LNCaP clone FGC (cell line): ENCODE measurements around the gene DCAKD.

Experiments
- DNase-seq: peaks from one replicate; pipeline ENCODE4 v3.0.0-alpha.2; 2011; ENCODE audit warnings: low read depth
- H3K4me3 ChIP-seq: 2 replicates; pipeline ENCODE4 v1.5.1; 2011; ENCODE audit warnings: mild to moderate bottlenecking, low read depth, low read length, control low read depth
- TF ChIP-seq, protein P1 (sequence below): IDR thresholded peaks from 2 replicates; pipeline ENCODE4 v1.5.1; 2012; ENCODE audit warnings: mild to moderate bottlenecking; ENCODE audit not compliant: control insufficient read depth, insufficient read depth; ENCODE audit errors: extremely low read depth

The DCAKD gene

DNA sequence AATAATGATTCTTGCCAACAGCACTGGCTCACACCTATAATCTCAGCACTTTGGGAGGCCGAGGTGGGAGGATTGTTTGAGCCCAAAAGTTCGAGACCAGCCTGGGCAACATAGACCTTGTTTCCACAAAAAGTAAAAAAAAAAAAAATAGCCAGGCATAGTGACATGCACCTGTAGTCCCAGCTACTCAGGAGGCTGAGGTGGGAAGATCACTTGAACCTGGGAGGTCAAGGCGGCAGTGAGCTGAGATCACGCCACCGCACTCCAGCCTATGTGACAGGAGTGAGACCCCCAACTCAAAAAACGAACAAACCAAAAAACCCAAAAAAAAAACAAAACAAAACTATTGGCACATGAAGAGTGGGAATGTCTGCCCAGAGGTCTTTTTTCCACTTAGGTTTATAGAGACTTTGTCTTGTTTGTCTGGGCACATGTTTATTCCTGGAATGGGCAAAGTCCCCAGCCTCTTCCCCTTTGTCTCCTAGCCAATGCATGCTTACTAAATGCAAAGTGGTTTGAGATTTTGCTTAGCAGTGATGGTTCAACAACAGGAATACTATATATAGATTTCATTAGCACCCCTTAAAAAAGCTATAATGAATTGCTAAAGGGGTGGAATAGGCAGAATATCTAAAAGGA, 35.6 kb upstream of the DCAKD start:
- TF ChIP-seq, protein P1, sequence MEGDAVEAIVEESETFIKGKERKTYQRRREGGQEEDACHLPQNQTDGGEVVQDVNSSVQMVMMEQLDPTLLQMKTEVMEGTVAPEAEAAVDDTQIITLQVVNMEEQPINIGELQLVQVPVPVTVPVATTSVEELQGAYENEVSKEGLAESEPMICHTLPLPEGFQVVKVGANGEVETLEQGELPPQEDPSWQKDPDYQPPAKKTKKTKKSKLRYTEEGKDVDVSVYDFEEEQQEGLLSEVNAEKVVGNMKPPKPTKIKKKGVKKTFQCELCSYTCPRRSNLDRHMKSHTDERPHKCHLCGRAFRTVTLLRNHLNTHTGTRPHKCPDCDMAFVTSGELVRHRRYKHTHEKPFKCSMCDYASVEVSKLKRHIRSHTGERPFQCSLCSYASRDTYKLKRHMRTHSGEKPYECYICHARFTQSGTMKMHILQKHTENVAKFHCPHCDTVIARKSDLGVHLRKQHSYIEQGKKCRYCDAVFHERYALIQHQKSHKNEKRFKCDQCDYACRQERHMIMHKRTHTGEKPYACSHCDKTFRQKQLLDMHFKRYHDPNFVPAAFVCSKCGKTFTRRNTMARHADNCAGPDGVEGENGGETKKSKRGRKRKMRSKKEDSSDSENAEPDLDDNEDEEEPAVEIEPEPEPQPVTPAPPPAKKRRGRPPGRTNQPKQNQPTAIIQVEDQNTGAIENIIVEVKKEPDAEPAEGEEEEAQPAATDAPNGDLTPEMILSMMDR: no peak
- no peak for DNase-seq
- no peak overlapping the region for H3K4me3 ChIP-seq

DNA sequence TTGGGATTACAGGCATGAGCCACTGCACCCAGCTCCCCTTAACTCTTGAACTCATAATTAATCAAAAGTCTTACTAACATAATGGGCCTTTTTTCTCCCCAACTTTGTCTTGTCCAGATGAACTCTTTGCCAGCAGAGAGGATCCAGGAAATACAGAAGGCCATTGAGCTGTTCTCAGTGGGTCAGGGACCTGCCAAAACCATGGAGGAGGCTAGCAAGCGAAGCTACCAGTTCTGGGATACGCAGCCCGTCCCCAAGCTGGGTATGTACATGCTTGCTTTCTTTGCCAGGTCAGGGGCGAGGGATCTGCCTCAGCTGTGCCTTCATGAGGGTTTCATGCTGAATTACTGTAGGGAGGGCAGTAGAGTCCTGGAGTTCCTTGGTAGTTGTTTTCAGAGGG, 35.0 kb upstream of the DCAKD start:
- H3K4me3 ChIP-seq: no peak overlapping the region
- TF ChIP-seq, protein P1: no peak
- no peak for DNase-seq

DNA sequence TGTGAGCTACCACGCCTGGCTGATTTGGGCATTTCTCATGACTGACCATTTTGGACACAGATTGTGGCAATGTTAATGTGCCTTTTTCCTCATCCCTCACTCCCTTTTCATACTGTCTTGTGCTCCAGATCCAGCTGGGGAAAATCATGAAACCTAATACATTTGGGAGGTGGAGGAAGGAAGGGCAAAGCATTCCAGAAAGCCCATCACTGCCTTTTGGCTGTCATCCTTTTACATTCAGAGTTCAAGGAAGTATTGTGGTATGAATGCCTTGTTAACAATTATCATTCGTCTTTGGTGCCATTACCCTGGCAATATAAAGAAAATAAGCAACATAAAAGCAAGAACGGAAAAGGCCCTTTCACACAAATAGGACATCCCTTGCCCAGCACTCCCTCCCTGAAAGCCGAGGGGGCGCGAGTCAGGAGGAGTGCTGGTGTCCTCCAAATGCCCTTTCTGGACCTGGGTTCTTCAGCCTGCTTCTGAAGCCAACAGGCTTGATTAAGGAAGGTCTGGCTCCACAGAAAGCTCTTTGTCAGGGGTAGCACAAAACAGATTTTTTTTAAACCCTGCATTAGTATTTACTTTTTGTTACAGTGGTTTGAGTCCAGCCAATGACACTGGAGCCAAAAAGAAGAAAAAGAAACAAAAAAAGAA, 29.7 kb upstream of the DCAKD start:
- TF ChIP-seq, protein P1: no peak
- H3K4me3 ChIP-seq: no peak overlapping the region
- DNase-seq: no peak

DNA sequence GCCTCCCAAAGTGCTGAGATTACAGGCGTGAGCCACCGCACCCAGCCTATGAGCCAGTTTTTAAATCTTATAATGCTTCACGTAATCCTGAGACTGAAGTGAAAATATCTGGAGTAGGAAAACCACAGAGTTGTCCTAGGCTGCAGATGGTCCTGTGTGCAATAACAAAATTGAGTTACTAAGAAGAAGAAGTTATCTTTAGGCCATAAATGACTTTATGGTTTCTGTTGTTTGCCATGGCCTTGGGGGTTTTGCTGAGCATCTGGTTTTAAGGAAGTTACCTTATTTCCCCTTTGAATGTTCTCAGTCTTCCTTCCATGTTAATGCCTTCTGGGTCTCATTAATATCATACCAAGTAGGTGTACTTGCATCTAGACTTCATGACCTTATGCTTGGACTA, 26.2 kb upstream of the DCAKD start:
- no peak for DNase-seq
- no peak overlapping the region for H3K4me3 ChIP-seq
- TF ChIP-seq, protein P1: no peak

DNA sequence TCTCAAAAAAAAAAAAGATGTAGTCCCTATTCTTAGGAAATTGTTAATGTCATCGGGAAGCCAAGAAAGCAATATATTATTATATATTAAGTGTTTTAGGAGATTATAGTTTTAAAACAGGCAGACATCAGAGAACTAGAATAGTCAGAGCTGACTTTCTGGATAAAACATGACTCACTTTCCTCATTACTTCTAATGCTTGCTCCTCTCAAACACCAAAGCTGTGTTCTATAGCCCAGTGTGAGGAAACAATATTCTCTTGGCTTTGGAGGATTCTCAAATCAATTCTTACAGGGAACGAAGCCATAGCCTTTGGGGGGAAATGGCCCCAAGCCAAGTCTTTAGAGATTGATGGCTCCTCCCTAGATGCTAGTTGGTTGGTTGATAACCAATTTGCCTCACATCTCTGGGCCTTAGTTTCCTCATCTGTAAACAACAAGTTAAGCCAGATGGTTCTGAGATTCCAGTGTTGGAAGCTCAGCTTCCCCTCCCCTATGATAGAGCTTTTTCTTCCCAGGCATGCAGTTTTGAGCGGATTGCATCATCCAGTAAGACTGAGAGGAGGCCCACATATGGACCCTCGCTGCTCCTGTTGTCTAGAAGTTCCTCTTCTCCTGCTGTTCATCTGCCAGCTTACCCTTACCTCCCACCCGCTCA, 22.1 kb upstream of the DCAKD start:
- TF ChIP-seq, protein P1: no peak
- H3K4me3 ChIP-seq: no peak overlapping the region
- no peak for DNase-seq

DNA sequence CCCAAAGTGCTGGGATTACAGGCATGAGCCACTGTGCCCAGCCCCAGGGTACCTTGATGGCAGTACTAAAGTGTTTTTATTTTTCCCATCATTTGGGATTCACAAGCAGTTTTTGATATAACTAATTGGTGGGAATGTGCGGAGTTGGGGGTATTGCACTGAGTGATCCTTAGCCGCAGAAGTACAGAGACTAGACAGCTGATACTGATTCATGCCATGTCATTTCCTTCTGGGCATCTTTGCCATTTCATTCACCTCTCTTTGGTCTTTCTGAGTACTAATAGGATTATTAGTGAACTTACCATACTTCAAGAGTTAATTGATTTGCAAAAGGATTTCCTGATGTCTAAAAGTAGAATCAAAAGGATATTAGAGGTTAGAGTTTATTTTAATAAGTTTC, 19.4 kb upstream of the DCAKD start:
- H3K4me3 ChIP-seq: no peak overlapping the region
- TF ChIP-seq, protein P1: no peak
- no peak for DNase-seq
